Fibroblast of pulmonary artery (primary cell): Measurements from ENCODE around the gene PHTF1.

Source experiments
- DNase-seq: peaks from one replicate; pipeline ENCODE4 v3.0.0-alpha.2; 2010; ENCODE audit warnings: low read depth
- H3K4me3 ChIP-seq: replicated peaks from 2 replicates; pipeline ENCODE4 v1.5.1; 2011; ENCODE audit warnings: low read depth, mild to moderate bottlenecking, control low read depth, low read length, moderate library complexity
- TF ChIP-seq, protein P1 (sequence below): IDR thresholded peaks from 2 replicates; pipeline ENCODE4 v1.5.1; 2011; ENCODE audit warnings: mild to moderate bottlenecking, control low read depth, low read length, inconsistent platforms; ENCODE audit errors: missing control alignments

The PHTF1 gene

GRCh38 chr1:113659035-113659434 lies 100.3 kb downstream of the PHTF1 start:
- TF ChIP-seq, protein P1, sequence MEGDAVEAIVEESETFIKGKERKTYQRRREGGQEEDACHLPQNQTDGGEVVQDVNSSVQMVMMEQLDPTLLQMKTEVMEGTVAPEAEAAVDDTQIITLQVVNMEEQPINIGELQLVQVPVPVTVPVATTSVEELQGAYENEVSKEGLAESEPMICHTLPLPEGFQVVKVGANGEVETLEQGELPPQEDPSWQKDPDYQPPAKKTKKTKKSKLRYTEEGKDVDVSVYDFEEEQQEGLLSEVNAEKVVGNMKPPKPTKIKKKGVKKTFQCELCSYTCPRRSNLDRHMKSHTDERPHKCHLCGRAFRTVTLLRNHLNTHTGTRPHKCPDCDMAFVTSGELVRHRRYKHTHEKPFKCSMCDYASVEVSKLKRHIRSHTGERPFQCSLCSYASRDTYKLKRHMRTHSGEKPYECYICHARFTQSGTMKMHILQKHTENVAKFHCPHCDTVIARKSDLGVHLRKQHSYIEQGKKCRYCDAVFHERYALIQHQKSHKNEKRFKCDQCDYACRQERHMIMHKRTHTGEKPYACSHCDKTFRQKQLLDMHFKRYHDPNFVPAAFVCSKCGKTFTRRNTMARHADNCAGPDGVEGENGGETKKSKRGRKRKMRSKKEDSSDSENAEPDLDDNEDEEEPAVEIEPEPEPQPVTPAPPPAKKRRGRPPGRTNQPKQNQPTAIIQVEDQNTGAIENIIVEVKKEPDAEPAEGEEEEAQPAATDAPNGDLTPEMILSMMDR = no peak
- DNase-seq = no peak
- no peak overlapping the region for H3K4me3 ChIP-seq

GRCh38 chr1:113657556-113658063 lies 101.7 kb downstream of the PHTF1 start:
- no peak overlapping the region for H3K4me3 ChIP-seq
- TF ChIP-seq, protein P1 = no peak
- DNase-seq = no peak

DNA sequence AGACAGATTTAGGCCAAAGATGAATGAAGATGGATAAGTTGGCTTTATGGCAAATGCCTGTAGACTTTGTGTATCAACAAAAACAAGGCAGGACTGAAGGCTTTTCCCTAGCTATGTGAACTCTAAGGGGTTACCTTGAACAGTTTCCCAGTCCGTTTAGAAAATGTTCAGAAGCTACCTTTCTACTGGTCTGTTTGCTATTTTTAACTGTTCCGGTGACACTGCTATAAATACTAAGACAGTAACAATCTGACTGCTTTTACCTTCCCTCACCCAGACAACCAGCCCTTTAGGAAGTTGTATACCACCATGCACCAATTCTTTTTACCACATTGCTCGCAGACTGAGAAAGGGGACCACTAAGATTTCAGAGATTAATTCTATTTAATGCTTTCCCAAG lies 102.2 kb downstream of the PHTF1 start:
- DNase-seq = no peak
- no peak overlapping the region for H3K4me3 ChIP-seq
- TF ChIP-seq, protein P1 = no peak

DNA sequence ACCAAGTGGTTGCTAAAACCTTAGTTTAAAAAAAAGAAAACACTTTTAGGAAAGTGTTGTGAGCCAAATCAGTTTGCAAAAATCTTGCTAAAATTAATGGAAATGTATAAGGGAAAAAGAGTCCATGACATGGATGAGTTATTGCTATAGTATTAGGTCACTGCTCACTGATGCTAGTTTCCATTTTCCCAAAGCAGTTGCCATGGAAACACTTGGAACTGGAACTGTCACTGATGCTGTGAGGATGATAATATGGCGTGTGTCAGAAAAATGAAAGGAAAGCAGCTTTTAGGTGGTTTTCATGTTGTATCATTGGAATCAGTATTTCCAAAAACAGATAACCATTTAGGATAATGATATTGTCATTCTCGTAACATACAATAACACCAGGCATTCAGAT lies 104.4 kb downstream of the PHTF1 start:
- TF ChIP-seq, protein P1 = no peak
- no peak for DNase-seq
- H3K4me3 ChIP-seq = no peak overlapping the region

DNA sequence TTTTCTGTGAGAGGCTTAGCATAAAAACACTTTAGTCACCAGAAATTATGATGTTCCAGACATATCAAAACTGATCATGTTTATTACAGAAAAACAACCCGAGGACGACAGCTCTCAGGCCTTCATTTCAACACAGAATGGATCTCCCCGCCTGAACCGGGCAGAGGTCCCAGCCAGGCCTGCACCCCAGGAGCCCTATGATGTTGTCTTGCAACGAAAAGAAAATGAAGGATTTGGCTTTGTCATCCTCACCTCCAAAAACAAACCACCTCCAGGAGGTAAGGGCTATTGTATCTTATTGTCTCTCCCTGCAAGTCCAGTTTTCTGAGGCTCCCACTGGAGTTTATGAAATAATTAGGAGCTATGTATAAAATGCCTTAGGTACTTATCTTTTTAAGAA lies 105.5 kb downstream of the PHTF1 start:
- no peak overlapping the region for H3K4me3 ChIP-seq
- no peak for DNase-seq
- TF ChIP-seq, protein P1 = no peak

GRCh38 chr1:113652771-113653170 lies 106.5 kb downstream of the PHTF1 start:
- TF ChIP-seq, protein P1 = no peak
- peak; percentile 13 for DNase-seq
- H3K4me3 ChIP-seq = no peak overlapping the region

DNA sequence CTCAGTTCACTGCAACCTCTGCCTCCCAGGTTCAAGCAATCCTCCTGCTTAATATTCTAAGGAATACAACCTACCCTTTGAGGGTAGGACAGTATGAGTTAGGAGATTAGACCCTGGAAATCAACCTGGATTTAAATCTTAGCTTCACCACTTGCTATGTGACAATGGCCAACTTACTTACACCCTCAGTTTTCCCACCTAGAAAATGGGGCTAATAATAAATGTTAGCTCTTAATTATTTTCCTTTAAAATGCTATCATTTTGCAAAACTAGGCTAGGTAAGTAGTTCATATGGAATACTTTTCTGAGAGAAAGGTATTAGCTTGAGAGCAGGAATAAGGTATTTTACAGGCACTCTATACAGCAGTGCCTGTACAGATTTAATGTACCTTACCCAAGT lies 110.8 kb downstream of the PHTF1 start:
- DNase-seq = no peak
- H3K4me3 ChIP-seq = no peak overlapping the region

More for the DNA sequence above, 110.8 kb downstream of the PHTF1 start:
- TF ChIP-seq, protein P1 = no peak
